ENCODE results near the gene SLC44A5.

GRCh38 chr1:75198163-75198562 is 412.8 kb downstream of the SLC44A5 start:
- TF ChIP-seq FOXM1 (IDR thresholded peaks at IDR 0.05; ENCODE audit: borderline replicate concordance, low read depth) (no peak), TAF1 (IDR thresholded peaks at IDR 0.05; ENCODE audit: low read depth) (no peak), EP300 (IDR thresholded peaks at IDR 0.05; ENCODE audit: borderline replicate concordance) (no peak), NFIC (IDR thresholded peaks at IDR 0.05) (no peak), CEBPB (IDR thresholded peaks at IDR 0.05) (no peak), RAD21 (IDR thresholded peaks at IDR 0.05; ENCODE audit: low read depth) (no peak), CREB1 (IDR thresholded peaks at IDR 0.05; ENCODE audit: low read depth) (no peak), REST (IDR thresholded peaks at IDR 0.05; ENCODE audit: low read depth) (no peak), YY1 (IDR thresholded peaks at IDR 0.05; ENCODE audit: low read depth) (no peak)

Data from Ishikawa (cell line).